A673 (cell line): ENCODE results near the gene ANK2. TPM values are rescaled to one million over a fixed set of nuclear protein-coding genes. Genes with fewer than 3 reads are reported as not detected.
A peak's percentile ranks its signal among the peaks of the same experiment; 100 is the strongest.

Experiments used
- BruUV-seq: library from RNA; stranded (reverse); fragments of 400-500 nt; replicated peaks from 2 replicates; lab custom pipeline; 2021; lab: Mats Ljungman, UMichigan
- CTCF ChIA-PET: fragments of 300-600 bp; sonication (Branson Sonifier 250); formaldehyde crosslinking; loops from one replicate; lab custom pipeline; 2022; ENCODE audit warnings: antibody characterized with exemption; lab: Charles Lee
- POLR2A ChIA-PET: fragments of 300-600 bp; sonication (Branson Sonifier 250); formaldehyde crosslinking; loops from one replicate; lab custom pipeline; 2022; ENCODE audit warnings: antibody characterized with exemption; ENCODE audit not compliant: low non-redundant PET; lab: Charles Lee
- DNase-seq: peaks from one replicate; pipeline ENCODE4 v3.0.0-alpha.2; 2015; ENCODE audit warnings: low spot score
- H3K27ac ChIP-seq: fragments of 200-600 bp; sonication (generic); 2 replicates; pipeline ENCODE4 v1.5.1; 2016; ENCODE audit warnings: mixed run types, low read depth, mild to moderate bottlenecking, mixed read lengths, antibody characterized with exemption, low read length; ENCODE audit not compliant: poor library complexity, severe bottlenecking
- H3K27me3 ChIP-seq: fragments of 200-600 bp; sonication (generic); replicated peaks from 2 replicates; pipeline ENCODE4 v1.6.1; 2017; ENCODE audit warnings: mixed run types, low read depth, mild to moderate bottlenecking, mixed read lengths, antibody characterized with exemption, low read length; ENCODE audit not compliant: insufficient read depth, poor library complexity
- H3K36me3 ChIP-seq: fragments of 200-600 bp; sonication (generic); 2 replicates; pipeline ENCODE4 v1.6.1; 2016; ENCODE audit warnings: mixed run types, mild to moderate bottlenecking, mixed read lengths, antibody characterized with exemption, low read length; ENCODE audit not compliant: insufficient read depth, poor library complexity, severe bottlenecking
- H3K4me1 ChIP-seq: fragments of 200-600 bp; sonication (generic); 2 replicates; pipeline ENCODE4 v1.6.1; 2017; ENCODE audit warnings: mixed run types, mild to moderate bottlenecking, mixed read lengths, antibody characterized with exemption, low read length; ENCODE audit not compliant: insufficient read depth, poor library complexity, severe bottlenecking
- H3K4me3 ChIP-seq: fragments of 200-600 bp; sonication (generic); 2 replicates; pipeline ENCODE4 v1.5.1; 2016; ENCODE audit warnings: low read depth, mixed run types, mild to moderate bottlenecking, mixed read lengths, low read length; ENCODE audit not compliant: poor library complexity, severe bottlenecking
- H3K9me3 ChIP-seq: fragments of 200-600 bp; sonication (generic); 2 replicates; pipeline ENCODE4 v1.6.1; 2016; ENCODE audit warnings: mixed run types, low read depth, mild to moderate bottlenecking, mixed read lengths, antibody characterized with exemption, low read length; ENCODE audit not compliant: poor library complexity, severe bottlenecking
- EZH2 ChIP-seq: fragments of 200-600 bp; sonication (generic); IDR thresholded peaks from 2 replicates; pipeline ENCODE4 v1.6.1; 2017; ENCODE audit warnings: borderline replicate concordance, low read depth, mild to moderate bottlenecking, mixed read lengths, antibody characterized with exemption, low read length; ENCODE audit not compliant: poor library complexity, severe bottlenecking
- intact Hi-C: fragments of 100-400 bp; cut with micrococcal nuclease; formaldehyde crosslinking; loops from one replicate; pipeline ENCODE4 v1.10.0; 2022; ENCODE audit not compliant: unreplicated experiment
- total RNA-seq: library from RNA; stranded (reverse); gene quantifications from 2 replicates; pipeline ENCODE4 v1.2.3, GENCODE V29; 2021
- TF ChIP-seq, protein P1 (sequence below): fragments of 300-800, 200-600 bp; sonication (generic); conservative IDR thresholded peaks from 2 replicates; pipeline ENCODE4 v1.5.1; 2017; ENCODE audit warnings: low read depth, mild to moderate bottlenecking, antibody characterized with exemption, low read length, moderate library complexity, mixed read lengths

The ANK2 gene
- total RNA-seq, 1 experiment from 2014 or later: 12.7 TPM

DNA sequence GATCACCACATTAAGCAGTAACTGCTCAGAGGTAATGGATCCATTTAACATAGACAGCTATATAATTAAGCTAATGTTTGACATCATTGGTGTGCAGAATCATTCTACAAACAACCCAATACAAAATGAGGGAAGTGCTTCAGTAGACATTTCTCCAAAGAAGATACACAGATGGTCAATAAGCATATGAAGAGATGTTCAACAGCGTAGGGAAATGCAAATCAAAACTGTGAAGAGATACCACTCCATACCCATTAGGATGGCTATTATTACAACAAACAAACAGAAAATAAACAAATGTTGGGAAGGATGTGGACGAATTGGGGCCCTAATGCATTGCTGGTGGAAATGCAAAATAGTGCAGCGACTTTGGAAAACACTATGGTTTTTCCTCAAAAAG, 294.6 kb downstream of the ANK2 start:
- no peaks in the 10 kb centered on the region for H3K27me3 ChIP-seq
- DNase-seq: no peak
- ChIA-PET CTCF (no interaction called here), POLR2A (no interaction called here)
- H3K36me3 ChIP-seq: no peaks in the 10 kb centered on the region
- H3K27ac ChIP-seq: no peak overlapping the region
- no peaks in the 10 kb centered on the region for H3K9me3 ChIP-seq
- intact Hi-C loops: no loop called here
- no TSS peak for BruUV-seq
- H3K4me3 ChIP-seq: no peak overlapping the region
- H3K4me1 ChIP-seq: peaks cover 4% of the 10 kb centered on the region
- TF ChIP-seq, protein P1, sequence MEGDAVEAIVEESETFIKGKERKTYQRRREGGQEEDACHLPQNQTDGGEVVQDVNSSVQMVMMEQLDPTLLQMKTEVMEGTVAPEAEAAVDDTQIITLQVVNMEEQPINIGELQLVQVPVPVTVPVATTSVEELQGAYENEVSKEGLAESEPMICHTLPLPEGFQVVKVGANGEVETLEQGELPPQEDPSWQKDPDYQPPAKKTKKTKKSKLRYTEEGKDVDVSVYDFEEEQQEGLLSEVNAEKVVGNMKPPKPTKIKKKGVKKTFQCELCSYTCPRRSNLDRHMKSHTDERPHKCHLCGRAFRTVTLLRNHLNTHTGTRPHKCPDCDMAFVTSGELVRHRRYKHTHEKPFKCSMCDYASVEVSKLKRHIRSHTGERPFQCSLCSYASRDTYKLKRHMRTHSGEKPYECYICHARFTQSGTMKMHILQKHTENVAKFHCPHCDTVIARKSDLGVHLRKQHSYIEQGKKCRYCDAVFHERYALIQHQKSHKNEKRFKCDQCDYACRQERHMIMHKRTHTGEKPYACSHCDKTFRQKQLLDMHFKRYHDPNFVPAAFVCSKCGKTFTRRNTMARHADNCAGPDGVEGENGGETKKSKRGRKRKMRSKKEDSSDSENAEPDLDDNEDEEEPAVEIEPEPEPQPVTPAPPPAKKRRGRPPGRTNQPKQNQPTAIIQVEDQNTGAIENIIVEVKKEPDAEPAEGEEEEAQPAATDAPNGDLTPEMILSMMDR: no peak
- TF ChIP-seq EZH2: no peak

DNA sequence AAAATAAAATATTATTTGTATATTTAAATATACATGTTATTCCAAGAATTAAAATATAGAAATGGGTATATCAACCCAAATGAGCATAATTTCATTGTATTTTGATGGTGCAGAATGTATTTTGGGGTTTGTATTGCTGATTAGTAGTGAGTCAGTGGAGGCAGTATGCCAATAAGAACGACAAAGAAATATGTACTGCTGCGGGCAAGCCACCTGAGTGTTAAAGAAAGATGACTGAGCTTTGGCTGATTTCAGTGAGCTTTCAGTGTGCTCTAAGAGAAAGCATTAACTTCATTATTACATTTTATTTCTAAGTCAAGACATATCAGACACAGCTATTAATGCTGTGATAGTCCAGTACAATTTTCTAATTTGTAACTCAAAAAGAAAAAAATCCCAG, 297.8 kb downstream of the ANK2 start:
- CTCF ChIA-PET: no interaction called here

DNA sequence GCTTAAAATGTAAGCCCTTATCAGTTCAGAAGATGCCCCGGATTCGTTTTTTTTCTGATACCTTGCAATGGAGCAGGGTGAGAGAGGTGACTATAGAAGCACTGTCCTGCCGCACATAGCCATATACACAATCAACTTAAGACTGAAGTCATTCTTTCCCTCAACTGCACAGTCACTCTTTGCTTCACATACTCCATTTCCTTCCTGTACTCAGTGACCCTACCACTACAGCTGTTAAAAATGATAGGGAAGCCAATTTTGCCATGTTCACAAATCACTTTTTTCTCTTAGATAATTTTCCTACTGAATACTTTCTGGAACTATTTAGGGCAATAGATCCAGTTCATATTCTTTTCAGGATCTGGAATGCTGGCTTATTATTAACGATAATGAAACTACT, 300.0 kb downstream of the ANK2 start:
- ChIA-PET CTCF (no interaction called here), POLR2A (no interaction called here)
- Histone ChIP-seq H3K9me3 (no peaks in the 10 kb centered on the region), H3K36me3 (no peaks in the 10 kb centered on the region), H3K27ac (no peak overlapping the region), H3K4me3 (no peak overlapping the region), H3K4me1 (peaks cover 2% of the 10 kb centered on the region), H3K27me3 (no peaks in the 10 kb centered on the region)
- DNase-seq: peak; percentile 11
- intact Hi-C loops: no loop called here
- TF ChIP-seq, protein P1: no peak
- no peak for TF ChIP-seq EZH2
- no TSS peak for BruUV-seq

More for the DNA sequence above, 297.8 kb downstream of the ANK2 start:
- TF ChIP-seq, protein P1: no peak
- no peak for TF ChIP-seq EZH2
- Histone ChIP-seq H3K4me3 (no peak overlapping the region), H3K27ac (no peak overlapping the region), H3K4me1 (peaks cover 2% of the 10 kb centered on the region), H3K27me3 (no peaks in the 10 kb centered on the region), H3K9me3 (no peaks in the 10 kb centered on the region), H3K36me3 (no peaks in the 10 kb centered on the region)
- BruUV-seq: no TSS peak
- no peak for DNase-seq
- POLR2A ChIA-PET: no interaction called here
- intact Hi-C loops: no loop called here
